HL-60/S4 (cell line): Measurements from ENCODE around the gene HSPA13.
"Not testable (repeated sequence)": the region's sequence is repeated elsewhere in the genome, so short reads cannot be mapped to it uniquely, and the experiment has no call there.

Source experiments
- in situ Hi-C: fragments of 300-500 bp; cut with MboI; formaldehyde crosslinking; loops from 2 replicates; pipeline ENCODE4 v1.14.3; 2022; ENCODE audit warnings: low sequenced_read_pairs

HSPA13 gene

DNA sequence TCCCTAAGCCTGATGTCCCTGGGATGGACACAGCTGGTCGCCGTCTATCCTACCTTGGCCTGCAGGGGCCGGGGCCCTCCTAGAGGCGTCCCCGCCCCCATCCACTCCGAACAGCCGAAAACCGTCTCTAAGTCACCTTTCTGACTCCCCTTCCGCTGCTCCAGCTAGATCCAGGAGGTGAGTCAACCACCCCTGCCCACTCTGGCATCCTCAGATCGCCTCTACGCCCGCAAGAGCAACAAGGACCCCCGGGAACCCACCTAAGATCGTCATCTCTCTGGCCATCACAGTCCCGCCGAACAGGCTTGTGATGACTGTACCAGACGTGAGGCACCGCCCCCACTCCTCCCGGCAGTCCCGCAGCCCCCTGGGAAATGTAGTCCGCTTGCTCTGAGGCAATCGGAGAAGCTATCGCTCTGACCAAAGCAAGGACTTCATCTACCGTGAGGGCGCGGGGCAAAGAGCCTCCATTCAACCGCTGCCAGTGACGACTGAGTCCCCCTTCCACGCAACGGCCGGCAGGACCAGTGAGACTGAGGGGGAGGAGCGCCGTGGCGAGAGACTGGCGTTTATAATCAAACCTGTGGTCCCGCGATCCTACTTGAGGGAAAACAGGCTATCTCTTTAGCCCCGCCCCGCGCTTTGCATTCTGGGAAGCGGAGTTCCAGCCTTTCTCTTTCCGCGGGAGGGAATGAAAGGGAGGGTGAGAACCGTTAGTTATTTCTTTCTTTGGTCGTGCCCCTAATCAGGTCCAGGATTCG, at the start of gene HSPA13:
HSPA13 (minus strand) TSS at position 312 of the 761 bp plus-strand sequence; CDS start at position 285, 27 bp downstream.
- in situ Hi-C loops = no loop called here

- in situ Hi-C loops = loop anchor here (25.0 kb wide), 1 partner anchor 93 kb away; no protein-coding TSS in a partner anchor
Measured at GRCh38 chr21:14418920-14419319, 36.0 kb upstream of the HSPA13 start.

GRCh38 chr21:14414932-14415508, 32.1 kb upstream of the HSPA13 start:
- in situ Hi-C loops = loop anchor here (25.0 kb wide), 1 partner anchor 97 kb away; no protein-coding TSS in a partner anchor

DNA sequence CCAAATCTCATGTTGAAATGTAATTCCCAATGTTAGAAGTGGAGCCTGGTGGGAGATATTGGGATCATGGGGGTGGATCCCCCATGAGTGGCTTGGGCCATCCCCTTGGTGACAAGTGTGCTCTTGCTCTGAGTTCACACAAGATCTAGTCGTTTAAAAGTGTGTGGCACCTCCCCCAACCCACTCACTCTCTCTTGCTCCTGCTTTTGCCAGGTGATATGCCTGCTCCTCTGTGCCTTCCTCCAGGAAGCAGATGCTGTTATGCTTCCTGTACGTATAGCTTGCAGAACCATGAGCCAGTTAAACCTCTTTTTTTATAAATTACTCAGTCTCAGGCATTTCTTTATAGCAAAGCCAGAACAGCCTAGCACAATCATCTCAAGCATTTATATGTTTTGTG, 23.0 kb upstream of the HSPA13 start:
- in situ Hi-C loops = loop anchor here (25.0 kb wide), 1 partner anchor 106 kb away; no protein-coding TSS in a partner anchor

DNA sequence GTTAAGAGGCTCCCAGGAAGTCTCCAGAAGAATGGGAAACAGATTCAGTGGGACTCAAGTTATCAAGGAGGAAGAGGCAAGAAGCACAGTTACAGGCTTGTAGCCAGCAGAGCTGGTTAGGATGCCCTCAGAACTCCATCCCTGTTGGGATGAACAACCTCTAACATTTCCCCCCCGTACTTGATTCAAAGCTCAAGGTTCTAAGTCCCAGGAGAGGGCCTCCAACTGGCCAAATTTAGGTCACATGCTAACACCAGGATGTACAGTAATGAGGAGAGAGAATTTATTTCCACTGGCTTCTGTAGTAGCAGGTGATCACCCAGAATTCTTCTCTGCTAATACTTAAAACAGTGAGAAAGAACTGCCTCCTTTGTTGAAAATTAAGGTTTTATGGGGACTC, 22.3 kb upstream of the HSPA13 start:
- in situ Hi-C loops = loop anchor here (25.0 kb wide), 1 partner anchor 107 kb away; no protein-coding TSS in a partner anchor

GRCh38 chr21:14403681-14404318, 20.9 kb upstream of the HSPA13 start:
- in situ Hi-C loops = loop anchor here (25.0 kb wide), 1 partner anchor 109 kb away; no protein-coding TSS in a partner anchor

DNA sequence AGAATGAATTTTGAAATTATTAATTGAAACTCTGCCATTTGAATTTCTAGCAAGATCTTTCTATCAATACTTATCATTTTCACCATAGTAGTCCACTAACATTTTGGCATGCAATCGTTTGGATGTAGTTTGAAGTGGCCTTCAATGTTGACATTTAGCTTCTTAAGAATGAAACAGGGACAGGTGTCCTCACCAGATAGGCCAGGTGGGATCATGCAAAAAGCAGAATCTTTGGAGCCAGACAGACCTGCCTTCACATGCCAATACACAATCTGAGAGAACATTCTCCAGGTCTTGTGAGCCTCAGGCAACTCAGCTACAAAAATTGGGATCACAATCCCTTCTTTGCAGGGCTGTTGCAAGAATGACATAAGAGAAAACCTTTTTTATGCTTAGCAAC, 18.3 kb upstream of the HSPA13 start:
- in situ Hi-C loops = loop anchor here (25.0 kb wide), 1 partner anchor 111 kb away; no protein-coding TSS in a partner anchor

- in situ Hi-C loops = no loop called here
Measured at GRCh38 chr21:14388282-14388681, 5.3 kb upstream of the HSPA13 start.

DNA sequence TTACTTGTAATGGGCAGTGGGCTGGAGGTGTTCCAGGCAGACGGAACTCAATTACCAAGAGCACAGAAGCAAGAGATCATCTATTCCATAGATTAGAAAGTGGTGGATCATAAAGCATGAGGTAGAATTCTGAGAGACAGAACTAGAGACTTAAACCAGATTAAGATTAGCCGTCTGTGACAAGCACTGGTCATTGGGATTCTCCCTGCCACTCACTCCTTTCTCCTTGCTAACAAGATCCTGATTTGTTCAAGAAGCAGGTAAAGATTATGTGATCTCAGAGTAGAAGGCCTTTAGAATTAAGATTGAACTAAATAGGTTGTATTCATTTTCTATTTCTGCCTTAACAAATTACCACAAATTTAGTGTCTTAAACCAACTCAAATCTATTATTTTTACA, 1.5 kb upstream of the HSPA13 start:
- in situ Hi-C loops = no loop called here

DNA sequence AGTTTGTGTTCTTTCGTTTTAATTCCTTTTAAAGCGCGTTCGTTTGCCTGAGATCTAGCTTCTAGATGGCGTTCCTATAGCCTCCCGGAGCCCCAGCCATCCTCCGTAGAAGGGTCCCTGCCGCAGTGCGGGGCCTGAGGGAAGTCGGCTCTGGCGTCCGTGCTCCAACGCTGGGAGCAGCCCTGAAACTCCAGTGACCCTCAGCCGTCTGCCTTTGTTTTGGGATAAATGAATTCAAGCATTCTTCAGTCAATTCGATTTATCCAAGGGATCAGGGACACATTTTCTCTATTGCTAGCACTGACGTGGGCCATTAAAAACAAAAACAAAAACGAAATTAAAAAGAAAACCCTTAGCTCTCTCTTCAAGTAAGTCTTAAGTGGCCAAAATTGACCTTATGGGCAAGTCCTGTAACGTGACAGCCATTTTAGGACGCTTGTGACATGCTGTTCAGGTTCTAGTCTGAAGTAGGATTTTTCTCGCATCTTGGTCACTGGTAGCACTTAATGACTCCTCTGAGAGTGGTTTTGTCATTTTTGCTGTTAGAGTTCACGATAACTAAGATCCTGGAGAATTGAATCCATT, 742 bp upstream of the HSPA13 start:
- in situ Hi-C loops = no loop called here

- in situ Hi-C loops = no loop called here
Measured at GRCh38 chr21:14382486-14382834, 486 bp downstream of the HSPA13 start.

- in situ Hi-C loops = no loop called here
Measured at GRCh38 chr21:14376854-14377253, 6.1 kb downstream of the HSPA13 start.

DNA sequence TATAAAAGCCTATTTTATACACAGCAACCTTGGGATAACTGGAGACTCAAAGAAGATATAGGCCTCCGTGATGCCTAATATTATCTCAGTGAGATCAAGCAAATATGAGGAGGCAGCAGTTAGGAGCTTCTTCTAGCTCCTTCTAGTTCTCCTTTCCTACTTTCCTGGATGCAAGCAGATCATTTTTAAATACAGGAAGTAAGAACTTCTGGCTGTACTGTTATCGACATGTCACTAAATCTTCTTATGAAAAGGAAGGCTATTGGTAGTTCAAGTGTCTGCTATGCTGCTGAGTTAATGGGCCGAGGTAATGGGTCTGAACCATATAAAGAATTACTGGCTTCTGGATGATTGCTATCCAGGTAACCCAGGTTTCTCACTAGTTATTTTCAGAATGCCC, 15.9 kb downstream of the HSPA13 start:
- in situ Hi-C loops = no loop called here

GRCh38 chr21:14361958-14362357, 21.0 kb downstream of the HSPA13 start:
- in situ Hi-C loops = no loop called here

GRCh38 chr21:14358775-14359174, 24.2 kb downstream of the HSPA13 start:
- in situ Hi-C loops = no loop called here

GRCh38 chr21:14356746-14357145, 26.2 kb downstream of the HSPA13 start:
- in situ Hi-C loops = no loop called here

DNA sequence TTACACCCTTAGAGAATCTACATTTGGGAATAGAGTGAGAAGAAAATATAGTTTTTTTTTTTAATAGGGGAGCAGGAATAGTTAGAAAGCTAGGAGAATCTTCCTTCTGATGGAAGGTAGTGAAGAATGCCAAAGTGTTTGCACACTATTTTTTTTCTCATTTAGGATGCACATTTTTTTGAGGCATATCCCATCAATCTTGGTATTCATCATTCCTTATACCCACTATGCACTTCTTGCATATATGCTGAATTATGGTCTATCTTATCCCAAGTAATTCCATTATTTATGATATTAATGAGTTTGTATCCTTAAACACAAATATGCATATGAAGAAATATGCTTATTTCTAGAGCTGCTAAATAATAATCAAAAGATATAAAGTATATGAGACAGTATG, 28.4 kb downstream of the HSPA13 start:
- in situ Hi-C loops = no loop called here

GRCh38 chr21:14353726-14354125, 29.2 kb downstream of the HSPA13 start:
- in situ Hi-C loops = no loop called here

DNA sequence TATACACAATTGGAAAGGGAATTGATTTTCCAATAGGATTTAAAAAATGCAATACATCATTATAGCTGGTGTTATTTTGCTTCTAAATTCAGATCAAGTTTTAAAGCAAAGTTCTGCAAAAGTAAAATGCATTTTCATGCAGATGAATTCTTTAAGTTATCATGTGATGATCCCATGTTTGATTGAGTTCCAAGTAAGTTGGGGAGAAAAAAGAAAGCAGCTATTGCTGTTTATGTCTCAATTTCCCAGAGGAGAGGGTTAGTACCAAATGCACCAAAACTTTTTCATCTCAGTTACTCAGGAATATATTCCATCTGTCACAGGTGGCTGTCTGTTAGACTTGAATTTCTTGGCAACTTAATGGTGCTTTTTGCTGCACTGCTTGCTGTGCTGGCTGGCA, 29.7 kb downstream of the HSPA13 start:
- in situ Hi-C loops = no loop called here

DNA sequence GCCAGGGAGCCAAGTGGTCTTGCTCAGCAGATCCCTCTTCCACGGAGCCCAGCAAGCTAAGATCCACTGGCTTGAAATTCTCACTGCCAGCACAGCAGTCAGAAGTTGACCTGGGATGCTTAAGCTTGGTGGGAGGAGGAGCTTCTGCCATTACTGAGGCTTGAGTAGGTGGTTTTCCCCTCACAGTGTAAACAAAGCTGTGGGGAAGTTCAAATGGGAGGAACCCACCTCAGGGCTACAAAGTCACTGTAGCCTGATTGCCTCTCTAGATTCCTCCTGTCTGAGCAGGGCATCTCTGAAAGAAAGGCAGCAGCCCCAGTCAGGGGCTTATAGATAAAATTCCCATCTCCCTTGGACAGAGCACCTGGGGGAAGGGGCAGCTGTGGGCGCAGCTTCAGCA, 55.6 kb downstream of the HSPA13 start:
- in situ Hi-C loops = not testable (repeated sequence)

DNA sequence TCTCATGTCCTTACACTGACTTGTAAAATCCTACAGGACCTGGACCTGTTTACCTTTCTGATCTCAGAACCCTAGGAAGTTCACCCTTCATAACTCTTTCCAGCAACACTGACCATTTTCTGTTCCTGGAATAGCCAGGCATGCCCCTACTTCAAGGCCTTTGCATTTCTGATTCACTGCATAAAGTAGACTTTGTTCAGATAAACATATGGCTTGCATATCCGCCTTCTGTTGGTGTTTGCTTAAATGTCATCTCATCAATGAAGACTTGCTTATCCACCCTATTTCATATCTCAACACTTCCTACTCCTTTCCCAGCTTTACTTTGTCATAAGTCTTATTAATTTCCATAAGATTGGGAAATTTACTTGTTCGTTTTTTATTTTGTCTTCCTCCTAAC, 57.4 kb downstream of the HSPA13 start:
- in situ Hi-C loops = no loop called here
